Panc1 (cell line): ENCODE measurements around the gene SHISAL2B. TPM values are rescaled to one million over a fixed set of nuclear protein-coding genes. Genes with fewer than 3 reads are reported as not detected.
"Not testable (repeated sequence)": the region's sequence is repeated elsewhere in the genome, so short reads cannot be mapped to it uniquely, and the experiment has no call there.

Source experiments
- ATAC-seq: fragments of 200-7000 bp; cut with Tn5 transposase; 2 replicates; pipeline ENCODE4 v1.9.1; 2020; ENCODE audit warnings: mild to moderate bottlenecking, moderate library complexity
- BruUV-seq: library from RNA; stranded (reverse); fragments of 400-500 nt; replicated peaks from 2 replicates; lab custom pipeline; 2021; lab: Mats Ljungman, UMichigan
- CTCF ChIA-PET: fragments of 300-600 bp; sonication (Branson Sonifier 250); formaldehyde crosslinking; loops from one replicate; lab custom pipeline; 2022; ENCODE audit warnings: antibody characterized with exemption; lab: Charles Lee
- POLR2A ChIA-PET: fragments of 300-600 bp; sonication (Branson Sonifier 250); formaldehyde crosslinking; loops from one replicate; lab custom pipeline; 2022; ENCODE audit warnings: antibody characterized with exemption; lab: Charles Lee
- DNase-seq: peaks from one replicate; pipeline ENCODE4 v3.0.0-alpha.2; 2010; ENCODE audit warnings: low read depth, low spot score
- H3K27ac ChIP-seq: 2 replicates; pipeline ENCODE4 v1.5.1; 2011; ENCODE audit warnings: mild to moderate bottlenecking, low read length, inconsistent platforms
- H3K27me3 ChIP-seq: fragments of 200-500 bp; sonication (Bioruptor generic); 2 replicates; pipeline ENCODE4 v1.6.0; 2014; ENCODE audit warnings: low read length, inconsistent platforms; ENCODE audit not compliant: control insufficient read depth, insufficient read depth
- H3K36me3 ChIP-seq: fragments of 200-500 bp; sonication (Bioruptor generic); 2 replicates; pipeline ENCODE4 v1.5.1; 2014; ENCODE audit warnings: inconsistent platforms, mild to moderate bottlenecking, low read length, moderate library complexity; ENCODE audit not compliant: control insufficient read depth, insufficient read depth
- H3K4me1 ChIP-seq: 2 replicates; pipeline ENCODE4 v1.5.1; 2011; ENCODE audit warnings: inconsistent platforms, mild to moderate bottlenecking, low read length, moderate library complexity; ENCODE audit not compliant: control insufficient read depth, insufficient read depth
- H3K4me3 ChIP-seq, 2 experiments: 2 replicates each; pipeline ENCODE4 v1.5.1; 2011 to 2012; ENCODE audit warnings: low read depth in 2 of 2, low read length in 2 of 2, mild to moderate bottlenecking in 2 of 2, inconsistent platforms in 1 of 2, moderate library complexity in 1 of 2
- H3K9me3 ChIP-seq: fragments of 200-500 bp; sonication (Bioruptor generic); 2 replicates; pipeline ENCODE4 v1.5.1; 2014; ENCODE audit warnings: low read depth, mild to moderate bottlenecking, inconsistent platforms, low read length, moderate library complexity; ENCODE audit not compliant: control insufficient read depth, insufficient read depth
- POLR2AphosphoS5 ChIP-seq: IDR thresholded peaks from 2 replicates; pipeline ENCODE4 v1.6.1; 2012; ENCODE audit warnings: mild to moderate bottlenecking, low read depth, low read length, moderate library complexity
- REST ChIP-seq, 2 experiments: IDR thresholded peaks; 2 replicates each; pipeline ENCODE4 v1.6.1; 2011 to 2012; ENCODE audit warnings: low read depth in 2 of 2, control low read depth in 1 of 2, low read length in 1 of 2, mild to moderate bottlenecking in 1 of 2, moderate library complexity in 1 of 2; ENCODE audit not compliant: insufficient read depth in 1 of 2
- SIN3A ChIP-seq: IDR thresholded peaks from 2 replicates; pipeline ENCODE4 v1.6.1; 2012; ENCODE audit warnings: low read depth, mild to moderate bottlenecking, low read length, moderate library complexity, borderline replicate concordance; ENCODE audit not compliant: insufficient read depth
- TCF7L2 ChIP-seq: IDR thresholded peaks from 2 replicates; pipeline ENCODE4 v1.6.1; 2011; ENCODE audit warnings: mild to moderate bottlenecking, low read depth, low read length, inconsistent platforms
- in situ Hi-C: cut with HindIII; loops from 2 replicates; pipeline ENCODE4 v1.10.0; 2016; ENCODE audit warnings: low sequenced_read_pairs, low pct_unique_long_range_greater_than_20kb
- intact Hi-C: fragments of 100-400 bp; cut with micrococcal nuclease; formaldehyde crosslinking; loops from one replicate; pipeline ENCODE4 v1.10.0; 2022; ENCODE audit not compliant: unreplicated experiment
- total RNA-seq: library from RNA; stranded (reverse); gene quantifications from one replicate; pipeline ENCODE4 v1.2.1, GENCODE V29; 2021; ENCODE audit not compliant: unreplicated experiment
- TF ChIP-seq, protein P1 (sequence below): fragments of 450-650 bp; IDR thresholded peaks from 2 replicates; pipeline ENCODE4 v1.5.1; 2017; ENCODE audit warnings: mild to moderate bottlenecking

SHISAL2B gene
- total RNA-seq, 1 experiment from 2014 or later, result not detected

DNA sequence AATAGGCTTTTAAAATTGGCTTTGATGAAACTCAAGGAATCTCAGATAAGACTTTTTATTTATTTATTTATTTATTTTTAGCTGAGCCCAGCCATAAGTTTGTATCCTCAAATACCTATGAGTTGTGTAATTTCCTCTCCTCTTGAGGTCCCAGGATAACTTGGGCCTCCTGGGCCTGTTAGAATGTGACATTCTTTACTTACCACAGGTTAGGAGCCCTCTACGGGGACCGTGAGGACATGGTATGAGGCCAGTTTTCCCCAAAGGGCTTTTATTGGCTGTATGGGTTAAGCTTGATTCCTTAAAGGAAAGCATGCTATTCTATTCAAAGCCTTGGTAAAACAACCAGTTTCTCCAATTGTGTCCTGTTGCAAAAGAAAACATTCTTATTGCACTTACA lies 16.9 kb downstream of the SHISAL2B start:
- Histone ChIP-seq H3K4me1 (no peaks in the 10 kb centered on the region), H3K9me3 (no peaks in the 10 kb centered on the region), H3K27ac (no peak overlapping the region), H3K4me3 (no peak overlapping the region), H3K36me3 (no peaks in the 10 kb centered on the region), H3K27me3 (peaks cover 11% of the 10 kb centered on the region)
- in situ Hi-C loops (no loop called here), intact Hi-C loops (no loop called here)
- CTCF ChIA-PET, result no interaction called here
- DNase-seq (no peak), ATAC-seq (no peak)
- POLR2A ChIA-PET, result no interaction called here
- TF ChIP-seq REST (IDR thresholded peaks at IDR 0.05; ENCODE audit: insufficient read depth in 1 of 2, low read depth in 2 of 2, low read length in 1 of 2) (no peak), TCF7L2 (no peak), POLR2AphosphoS5 (no peak), SIN3A (no peak)
- TF ChIP-seq, protein P1, sequence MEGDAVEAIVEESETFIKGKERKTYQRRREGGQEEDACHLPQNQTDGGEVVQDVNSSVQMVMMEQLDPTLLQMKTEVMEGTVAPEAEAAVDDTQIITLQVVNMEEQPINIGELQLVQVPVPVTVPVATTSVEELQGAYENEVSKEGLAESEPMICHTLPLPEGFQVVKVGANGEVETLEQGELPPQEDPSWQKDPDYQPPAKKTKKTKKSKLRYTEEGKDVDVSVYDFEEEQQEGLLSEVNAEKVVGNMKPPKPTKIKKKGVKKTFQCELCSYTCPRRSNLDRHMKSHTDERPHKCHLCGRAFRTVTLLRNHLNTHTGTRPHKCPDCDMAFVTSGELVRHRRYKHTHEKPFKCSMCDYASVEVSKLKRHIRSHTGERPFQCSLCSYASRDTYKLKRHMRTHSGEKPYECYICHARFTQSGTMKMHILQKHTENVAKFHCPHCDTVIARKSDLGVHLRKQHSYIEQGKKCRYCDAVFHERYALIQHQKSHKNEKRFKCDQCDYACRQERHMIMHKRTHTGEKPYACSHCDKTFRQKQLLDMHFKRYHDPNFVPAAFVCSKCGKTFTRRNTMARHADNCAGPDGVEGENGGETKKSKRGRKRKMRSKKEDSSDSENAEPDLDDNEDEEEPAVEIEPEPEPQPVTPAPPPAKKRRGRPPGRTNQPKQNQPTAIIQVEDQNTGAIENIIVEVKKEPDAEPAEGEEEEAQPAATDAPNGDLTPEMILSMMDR, result no peak
- BruUV-seq, result no TSS peak

DNA sequence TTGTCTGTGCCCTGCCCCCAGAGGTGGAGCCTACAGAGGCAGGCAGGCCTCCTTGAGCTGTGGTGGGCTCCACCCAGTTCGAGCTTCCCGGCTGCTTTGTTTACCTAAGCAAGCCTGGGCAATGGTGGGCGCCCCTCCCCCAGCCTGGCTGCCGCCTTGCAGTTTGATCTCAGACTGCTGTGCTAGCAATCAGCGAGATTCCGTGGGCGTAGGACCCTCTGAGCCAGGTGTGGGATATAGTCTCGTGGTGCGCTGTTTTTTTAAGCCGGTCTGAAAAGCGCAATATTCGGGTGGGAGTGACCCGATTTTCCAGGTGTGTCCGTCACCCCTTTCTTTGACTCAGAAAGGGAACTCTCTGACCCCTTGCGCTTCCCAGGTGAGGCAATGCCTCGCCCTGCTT lies 24.2 kb downstream of the SHISAL2B start:
- in situ Hi-C loops, BruUV-seq, DNase-seq, H3K27me3 ChIP-seq, H3K4me3 ChIP-seq, H3K4me1 ChIP-seq, CTCF ChIA-PET, POLR2A ChIA-PET, H3K36me3 ChIP-seq, H3K27ac ChIP-seq, ATAC-seq, intact Hi-C loops, H3K9me3 ChIP-seq: not testable (repeated sequence)

- TF ChIP-seq SIN3A, result no peak
- no peak for TF ChIP-seq TCF7L2
- TF ChIP-seq REST (IDR thresholded peaks at IDR 0.05; ENCODE audit: insufficient read depth in 1 of 2, low read depth in 2 of 2, low read length in 1 of 2), result no peak
- TF ChIP-seq, protein P1, result no peak
- TF ChIP-seq POLR2AphosphoS5, result no peak
- intact Hi-C loops (no loop called here), in situ Hi-C loops (no loop called here)
- ATAC-seq (no peak), DNase-seq (no peak)
- Histone ChIP-seq H3K27me3 (no peaks in the 10 kb centered on the region), H3K4me1 (no peaks in the 10 kb centered on the region), H3K36me3 (peaks cover 7% of the 10 kb centered on the region; the same call in 1 of the 2 replicates), H3K4me3 (no peak overlapping the region), H3K27ac (no peak overlapping the region), H3K9me3 (no peaks in the 10 kb centered on the region)
- POLR2A ChIA-PET, result no interaction called here
- CTCF ChIA-PET, result no interaction called here
- no TSS peak for BruUV-seq
Observed at GRCh38 chr5:64722588-64722987, 32.3 kb downstream of the SHISAL2B start.
